Iris pigment epithelial cell (primary cell): ENCODE results near the gene LRRC8D.

ENCODE experiments used
- DNase-seq: peaks from one replicate; pipeline ENCODE4 v3.0.0-alpha.2; 2011; ENCODE audit warnings: low read depth

LRRC8D gene

DNA sequence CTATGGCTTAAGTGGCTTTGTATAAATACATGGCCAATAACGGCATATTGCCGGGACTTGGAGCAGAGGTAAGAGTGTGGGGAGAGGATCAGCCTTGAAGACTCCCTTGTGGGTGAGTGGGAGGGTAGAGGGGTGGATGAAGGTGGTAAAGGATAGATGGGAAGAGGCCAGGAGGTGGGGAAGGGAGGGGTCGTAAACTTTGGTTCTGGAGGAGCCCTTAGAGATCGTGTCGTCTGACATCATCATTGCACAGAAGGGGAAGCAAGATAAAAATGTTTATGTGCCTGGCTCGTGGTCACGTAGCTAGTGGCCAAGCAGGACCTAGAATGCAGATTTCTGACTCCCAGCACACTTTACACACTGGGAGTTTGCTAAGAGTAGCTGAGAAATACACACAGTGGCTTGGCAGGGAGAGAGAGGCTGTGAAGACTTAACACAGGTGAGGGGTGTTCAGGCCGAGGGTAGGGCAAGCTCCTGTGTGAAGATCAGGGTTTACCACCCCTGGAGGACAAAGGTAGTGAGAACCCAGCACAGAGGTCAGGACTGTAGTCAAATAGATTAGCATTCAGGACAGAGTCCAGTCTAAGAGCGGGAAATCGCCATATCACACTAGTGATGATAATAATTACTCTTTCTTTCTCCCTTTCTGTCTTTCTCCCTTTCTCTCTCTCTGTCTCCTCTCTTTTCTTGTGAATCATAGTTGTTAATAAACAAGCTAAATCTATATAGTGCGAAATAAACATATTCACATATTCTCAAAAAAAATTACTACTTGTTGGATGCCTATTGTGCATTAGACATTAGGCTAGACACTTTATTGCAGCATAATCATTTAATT lies 75.5 kb downstream of the LRRC8D start:
- peak; percentile 15 for DNase-seq

DNA sequence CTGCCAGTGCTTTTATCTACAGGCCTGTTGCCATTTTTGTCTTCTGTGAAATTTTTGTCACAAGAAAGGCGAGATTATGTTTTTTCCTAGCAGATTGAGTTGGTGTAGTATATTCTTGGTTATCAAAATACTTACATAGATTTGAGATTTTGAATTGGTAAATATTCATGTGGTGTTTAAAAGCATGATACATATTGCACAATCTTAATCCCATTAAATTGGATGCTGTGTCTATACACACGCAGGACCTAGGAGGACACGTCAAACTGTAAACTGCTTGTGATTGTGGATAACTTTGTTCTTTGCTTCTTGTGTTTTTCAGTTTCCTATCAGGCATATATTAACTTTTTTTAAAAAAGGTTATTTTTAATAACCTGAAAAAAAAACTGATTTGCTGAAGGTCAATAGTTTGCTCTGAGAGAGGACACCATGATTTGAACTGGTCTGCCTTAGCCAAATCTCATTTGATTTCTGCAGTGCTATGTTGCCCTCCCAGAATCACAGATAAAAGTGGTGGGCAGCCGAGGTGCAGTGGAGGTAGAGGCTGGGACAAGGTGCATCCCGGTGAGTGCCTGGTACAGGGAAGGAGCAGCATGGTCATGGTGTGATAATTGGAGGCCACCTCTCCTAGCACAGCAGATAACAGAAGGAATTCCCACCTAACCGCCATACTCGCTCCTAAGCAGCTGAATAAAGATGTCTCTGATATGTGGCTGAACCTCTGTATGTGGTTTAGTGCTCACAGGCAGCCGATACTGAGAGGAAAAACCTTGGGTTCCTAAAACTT lies 76.7 kb downstream of the LRRC8D start:
- DNase-seq, result no peak

DNA sequence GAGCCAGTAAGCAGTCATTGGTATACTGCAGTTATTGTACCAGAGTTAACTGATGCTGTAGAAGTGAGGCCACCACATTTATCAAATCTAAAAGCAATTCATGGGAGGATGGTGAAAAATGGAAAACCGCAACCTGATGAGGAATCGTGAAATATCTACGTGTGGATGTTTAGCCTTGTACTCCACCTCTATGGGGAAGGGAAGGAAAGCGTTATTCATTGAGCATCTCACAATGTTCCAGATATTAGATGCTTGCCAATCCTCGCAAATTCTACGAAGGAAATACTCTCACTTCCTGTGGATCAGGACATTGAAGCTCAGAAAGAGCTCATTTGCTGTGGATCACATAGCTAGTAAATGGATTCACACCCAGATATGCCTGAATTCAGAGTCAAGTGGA lies 77.3 kb downstream of the LRRC8D start:
- no peak for DNase-seq

DNA sequence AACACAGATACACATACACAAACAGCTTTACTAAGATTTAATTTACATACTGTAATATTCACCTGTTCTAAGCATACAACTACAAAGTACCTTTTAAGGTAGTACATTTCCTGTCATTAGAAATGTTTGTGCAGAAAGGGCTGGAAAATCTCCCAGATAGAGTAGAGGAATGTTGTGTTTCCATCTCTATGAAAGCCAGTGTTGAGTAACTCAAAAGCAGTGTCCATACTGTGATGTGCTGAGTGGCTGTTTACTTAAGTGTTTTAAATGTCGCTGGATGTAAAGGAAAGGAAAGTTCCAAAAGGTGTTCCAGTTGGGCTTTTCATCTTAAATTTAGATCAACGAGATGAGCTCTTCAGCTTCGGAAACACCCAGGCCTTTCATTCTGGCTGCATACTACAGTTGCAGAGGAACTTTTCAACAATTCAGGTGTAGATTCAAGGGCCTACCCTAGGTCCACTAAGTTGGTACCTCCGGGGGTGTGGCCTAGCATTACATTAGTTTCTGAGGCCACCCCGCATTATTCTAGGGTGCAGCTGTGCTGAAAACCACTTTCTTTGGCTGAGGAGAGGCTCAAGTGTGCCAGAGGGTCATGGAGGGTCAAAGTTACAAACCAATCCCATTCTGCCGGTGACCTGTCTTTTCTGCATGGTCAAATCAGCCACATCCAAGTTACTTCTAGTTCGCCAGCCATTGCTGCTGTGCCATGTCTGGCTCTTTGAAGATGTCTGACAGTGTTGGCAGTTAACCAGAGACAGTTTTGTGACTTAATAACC lies 78.1 kb downstream of the LRRC8D start:
- no peak for DNase-seq

DNA sequence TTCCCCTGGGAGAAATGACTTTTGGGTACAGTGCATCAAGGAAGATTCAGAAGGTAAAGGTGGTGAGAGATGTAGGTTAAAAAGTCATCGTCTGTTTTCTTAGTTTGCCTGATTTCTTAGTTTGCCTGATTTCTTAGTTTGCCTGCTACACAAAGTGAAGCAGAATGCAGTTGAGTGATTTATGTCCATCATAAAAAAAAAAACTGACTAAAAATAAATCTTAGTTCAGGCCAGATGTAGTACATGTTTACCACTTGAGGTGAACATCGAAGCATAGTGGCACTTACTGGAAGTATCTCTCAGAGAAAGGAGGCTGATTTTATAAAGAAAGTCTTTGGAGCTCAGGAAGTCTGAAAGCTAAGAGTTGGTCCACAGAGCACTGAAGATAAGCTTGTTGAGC lies 79.5 kb downstream of the LRRC8D start:
- no peak for DNase-seq

DNA sequence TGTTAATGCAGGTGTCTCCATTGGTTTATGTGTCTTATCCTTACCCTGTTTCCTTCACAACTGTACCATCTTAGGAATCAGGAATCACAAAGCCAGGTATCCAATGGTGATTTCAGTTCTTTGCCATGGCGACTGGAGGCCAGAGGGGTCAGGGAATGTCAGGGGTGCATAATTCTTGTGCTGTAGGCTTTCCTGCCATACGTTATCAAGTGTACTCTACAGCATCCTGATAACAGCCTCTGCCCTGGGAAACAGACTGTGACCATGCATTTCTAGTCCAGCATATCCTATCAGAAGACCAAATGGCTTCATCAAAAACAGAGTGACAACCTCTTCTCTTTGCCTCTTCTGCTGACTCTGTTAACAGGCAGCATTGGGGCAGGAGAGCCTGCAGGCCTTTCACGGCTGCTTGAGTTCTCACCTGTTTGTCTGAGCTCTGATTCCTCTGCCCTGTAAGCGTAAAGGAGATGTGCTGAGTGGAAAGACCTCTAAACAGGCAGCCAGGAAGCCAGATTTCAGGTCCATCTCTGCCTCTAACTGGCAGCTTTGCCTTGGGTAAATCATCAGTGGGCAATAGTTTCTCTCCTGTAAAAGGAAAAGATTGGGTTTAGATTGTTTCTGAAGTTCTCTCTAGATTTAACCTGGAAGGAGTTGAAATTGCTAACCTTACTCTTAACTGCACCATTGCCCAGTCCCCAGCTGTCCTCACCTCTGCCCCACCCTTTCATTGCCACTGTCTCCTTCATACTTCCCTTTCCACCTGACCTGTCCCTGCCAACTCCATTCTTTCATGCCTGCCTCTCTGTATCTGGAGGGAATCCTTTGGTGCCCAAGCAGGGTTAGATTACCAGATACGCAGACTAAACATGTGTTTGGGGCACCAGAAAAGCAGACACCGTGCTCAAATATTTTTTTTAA lies 80.2 kb downstream of the LRRC8D start:
- no peak for DNase-seq

DNA sequence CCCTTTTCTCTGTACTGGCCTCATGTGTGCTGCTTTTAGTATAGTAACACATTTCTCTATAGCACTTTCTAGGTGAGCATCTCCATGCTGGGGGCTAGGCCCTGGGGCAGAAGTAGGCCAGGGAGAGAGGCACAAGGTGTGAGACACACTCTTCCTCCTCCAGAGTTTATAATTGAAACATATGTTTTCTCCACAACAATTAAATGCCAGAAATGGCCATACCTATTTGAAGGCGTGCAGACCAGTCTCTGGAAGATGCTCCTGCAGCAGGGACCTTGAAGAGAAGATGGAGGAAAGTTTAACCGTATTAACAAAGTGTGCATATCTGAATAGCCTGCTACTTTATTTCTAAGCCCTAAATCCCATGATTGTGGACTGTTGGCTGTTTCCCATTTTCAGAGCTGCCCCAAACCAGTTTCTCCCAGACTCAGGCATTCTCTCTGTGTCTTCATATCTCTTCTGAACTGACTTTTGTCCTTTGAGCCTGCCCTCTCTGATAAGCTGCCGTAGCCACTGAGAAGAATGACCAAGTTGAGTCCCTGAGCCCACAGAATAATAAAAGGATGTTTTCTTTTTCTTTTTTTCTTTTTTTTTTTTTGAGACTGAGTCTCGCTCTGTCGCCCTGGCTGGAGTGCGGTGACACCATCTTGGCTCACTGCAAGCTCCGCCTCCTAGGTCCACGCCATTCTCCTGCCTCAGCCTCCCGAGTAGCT lies 81.3 kb downstream of the LRRC8D start:
- DNase-seq, result no peak

DNA sequence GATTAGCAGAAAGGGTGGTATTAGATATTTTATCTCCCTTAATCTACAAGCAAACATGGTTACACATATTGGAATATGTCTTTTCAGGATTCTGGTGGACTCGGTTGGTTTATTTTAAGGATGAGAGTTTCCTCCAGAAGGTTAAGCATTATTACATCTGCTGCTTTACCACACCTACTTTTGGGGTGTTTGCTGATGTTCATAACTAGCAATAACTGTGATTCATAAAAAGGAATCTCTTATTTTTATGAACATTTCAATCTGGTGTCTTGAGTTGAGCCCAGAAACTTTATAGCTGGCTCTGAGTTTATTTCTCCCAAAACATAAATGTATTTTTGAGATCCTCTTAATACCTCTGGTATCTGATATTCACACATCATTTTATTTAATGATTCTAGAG lies 82.7 kb downstream of the LRRC8D start:
- no peak for DNase-seq

DNA sequence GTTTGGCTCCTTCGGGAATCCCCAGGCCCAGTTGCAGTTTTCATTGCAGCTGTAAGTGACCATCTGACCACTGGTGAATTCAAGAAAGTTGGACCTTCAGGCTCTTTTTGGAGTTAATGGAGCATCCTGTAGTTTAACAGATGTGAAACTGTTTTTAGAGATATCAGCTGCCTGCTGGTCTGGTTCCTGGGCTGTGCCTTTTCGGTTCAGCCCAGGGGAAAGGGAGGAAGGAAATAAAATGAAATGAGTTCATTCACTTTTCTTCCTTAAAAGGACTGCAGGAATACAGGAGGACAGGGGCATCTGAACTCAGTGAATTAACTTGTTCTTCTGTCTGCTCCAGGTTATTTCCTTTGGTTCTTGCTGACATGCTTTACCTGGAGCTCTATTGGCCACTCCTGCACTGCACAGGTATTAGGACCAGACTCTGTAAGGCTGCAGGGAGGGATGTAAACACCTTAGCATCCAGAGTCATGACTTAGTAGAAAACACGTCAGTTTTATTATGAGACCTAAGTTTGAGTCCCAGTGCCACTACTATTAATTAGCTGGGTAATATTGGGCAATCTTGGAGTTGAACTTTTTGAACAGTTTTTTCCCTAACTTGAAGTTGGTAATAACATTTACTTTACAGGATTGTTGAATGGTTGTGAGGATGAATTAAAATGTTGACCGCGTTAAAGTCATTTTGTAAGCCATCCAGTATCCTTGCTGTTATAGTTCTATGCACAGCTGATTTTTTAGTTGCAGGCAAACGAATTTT lies 83.6 kb downstream of the LRRC8D start:
- DNase-seq, result no peak

DNA sequence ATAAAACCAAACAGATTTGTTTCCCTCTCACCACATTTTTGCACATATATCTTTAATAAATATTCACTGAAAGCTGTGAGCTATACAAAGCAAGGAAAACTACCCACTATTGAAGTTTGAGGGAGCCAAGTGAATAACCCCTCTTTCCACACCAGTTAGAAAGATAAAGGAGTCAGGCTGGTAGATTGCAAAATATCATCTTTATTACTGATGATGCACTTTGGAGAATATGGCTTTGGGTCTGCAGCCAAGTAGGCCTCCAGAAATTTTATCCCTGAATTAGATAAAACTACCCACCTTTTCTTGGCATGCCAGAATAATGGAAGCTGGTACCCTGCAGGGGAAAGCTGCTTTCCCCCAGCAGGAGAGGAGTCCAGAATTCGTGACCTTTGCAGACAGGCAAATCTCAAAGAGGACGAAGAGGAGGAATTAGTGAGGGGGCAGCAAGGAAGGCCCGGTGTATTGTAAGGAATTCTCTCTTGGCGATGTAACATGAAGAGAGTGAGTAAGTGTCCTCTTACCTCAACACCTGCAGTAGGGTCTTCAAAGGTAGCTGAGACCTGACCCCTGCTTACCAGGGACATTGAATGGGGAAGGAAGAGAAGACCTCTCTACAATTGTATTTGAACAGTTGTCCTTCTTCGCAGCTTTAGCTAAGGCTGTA lies 84.7 kb downstream of the LRRC8D start:
- DNase-seq, result no peak

DNA sequence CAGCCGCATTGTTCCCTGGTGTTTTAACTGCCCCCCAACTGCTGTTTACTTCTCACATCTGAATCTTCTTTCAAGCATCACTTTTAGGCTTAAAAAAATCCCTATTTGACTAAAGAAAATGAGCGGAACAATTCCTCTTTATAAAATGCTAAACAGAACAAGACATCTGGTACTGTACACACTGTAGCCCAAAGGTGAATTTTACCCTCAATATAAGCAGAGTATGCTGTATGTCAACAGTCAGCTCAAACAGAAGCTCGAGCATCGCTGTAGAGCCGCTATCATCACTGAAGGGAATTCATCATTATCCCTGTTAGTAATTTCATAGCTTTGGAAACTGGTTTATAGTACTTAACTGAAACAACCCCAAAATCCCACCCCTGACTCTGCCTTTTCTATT lies 85.3 kb downstream of the LRRC8D start:
- DNase-seq, result no peak

DNA sequence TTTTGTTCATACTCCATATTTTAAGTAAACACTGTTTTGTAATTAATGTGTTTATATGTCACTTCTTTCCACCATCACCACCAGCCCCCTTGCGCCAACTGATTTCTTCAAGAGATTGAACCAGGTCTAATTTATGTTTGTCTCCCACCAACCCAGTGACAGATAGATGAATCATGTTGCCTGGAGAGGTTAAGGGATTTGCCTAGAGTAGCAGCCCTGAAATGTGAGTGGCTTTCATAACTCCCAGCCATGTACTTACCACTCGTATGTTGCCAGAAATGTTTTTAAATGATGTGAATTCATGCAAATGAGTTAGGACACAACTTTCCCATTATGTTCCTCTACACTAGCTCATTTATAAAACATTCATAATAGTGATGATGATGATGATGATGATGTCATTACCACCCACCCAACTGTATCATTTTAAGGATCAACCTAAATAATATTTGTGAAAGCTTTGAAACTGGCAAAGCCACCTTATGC lies 86.9 kb downstream of the LRRC8D start:
- peak; percentile 97 for DNase-seq

DNA sequence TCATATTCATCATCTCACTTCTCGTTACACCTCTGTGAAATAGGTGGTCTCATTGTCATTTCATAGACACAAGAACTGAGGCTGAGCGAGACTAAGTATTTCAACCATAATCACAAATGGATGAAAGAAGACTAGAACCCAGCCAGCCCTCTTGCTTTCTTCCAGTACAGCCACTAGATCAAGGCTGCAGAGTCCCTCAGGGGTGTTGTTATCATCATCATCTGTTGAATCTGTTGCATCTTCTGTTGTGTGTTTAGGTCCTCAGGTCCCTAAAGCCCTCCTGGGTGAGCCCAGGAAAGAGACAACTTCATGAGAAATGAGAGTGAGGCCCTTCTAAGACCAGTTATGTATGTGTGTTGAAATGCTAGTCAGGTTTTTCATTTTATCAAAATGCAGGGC lies 87.4 kb downstream of the LRRC8D start:
- DNase-seq, result no peak

DNA sequence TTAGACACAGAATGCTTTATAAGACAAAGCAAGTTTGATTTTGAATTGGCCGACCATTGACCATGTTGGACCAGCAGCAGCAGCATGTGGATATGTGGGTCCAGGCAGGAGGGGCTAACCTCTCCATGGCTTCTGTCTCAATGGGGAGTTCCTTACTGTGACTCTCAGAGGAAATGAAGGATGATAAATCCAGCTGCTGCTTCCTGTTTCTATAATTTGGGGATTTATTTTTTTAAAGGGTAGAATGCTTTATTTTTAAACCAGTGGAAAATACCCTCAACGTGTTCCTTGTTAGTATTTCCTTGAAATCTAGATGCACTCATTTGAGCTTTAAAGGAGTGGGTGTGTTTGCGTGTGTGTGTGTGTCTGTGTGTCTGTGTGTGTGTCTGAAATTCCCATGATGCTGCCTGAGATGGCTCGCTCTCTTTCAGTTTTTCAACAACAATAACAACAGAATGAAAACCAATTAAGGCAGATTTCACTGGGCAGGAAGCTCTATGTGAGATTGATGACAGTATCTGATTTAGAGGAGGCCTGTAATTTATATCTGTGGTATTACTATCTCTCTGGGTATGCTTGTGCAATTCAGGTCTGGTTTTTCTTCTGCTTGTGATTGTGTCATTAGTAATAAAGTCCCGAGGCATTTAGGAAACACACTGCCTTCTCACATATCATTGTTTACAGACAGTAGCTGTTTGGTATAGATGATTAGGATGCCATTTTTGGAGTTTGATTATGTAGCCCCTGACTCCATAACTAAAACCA lies 88.0 kb downstream of the LRRC8D start:
- DNase-seq, result peak; percentile 93

DNA sequence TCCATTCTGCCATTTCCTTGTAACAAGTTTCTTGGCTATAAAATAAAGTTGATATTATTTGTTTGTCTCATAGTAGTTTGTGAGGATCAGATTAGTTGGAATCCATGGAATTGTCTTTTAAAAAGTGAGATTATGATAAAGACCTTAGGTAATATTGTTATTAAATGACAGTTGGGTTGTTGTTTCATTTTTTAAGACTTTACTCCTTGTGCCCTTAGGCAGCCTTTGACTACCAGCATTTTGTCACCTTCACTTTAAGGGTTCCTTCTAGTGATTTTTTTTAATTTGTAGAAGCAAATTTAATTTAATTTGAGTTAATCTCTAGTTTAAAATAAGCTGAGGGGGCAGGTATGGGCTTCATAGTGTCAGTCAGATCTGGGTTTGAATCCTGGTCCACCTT lies 89.4 kb downstream of the LRRC8D start:
- no peak for DNase-seq

DNA sequence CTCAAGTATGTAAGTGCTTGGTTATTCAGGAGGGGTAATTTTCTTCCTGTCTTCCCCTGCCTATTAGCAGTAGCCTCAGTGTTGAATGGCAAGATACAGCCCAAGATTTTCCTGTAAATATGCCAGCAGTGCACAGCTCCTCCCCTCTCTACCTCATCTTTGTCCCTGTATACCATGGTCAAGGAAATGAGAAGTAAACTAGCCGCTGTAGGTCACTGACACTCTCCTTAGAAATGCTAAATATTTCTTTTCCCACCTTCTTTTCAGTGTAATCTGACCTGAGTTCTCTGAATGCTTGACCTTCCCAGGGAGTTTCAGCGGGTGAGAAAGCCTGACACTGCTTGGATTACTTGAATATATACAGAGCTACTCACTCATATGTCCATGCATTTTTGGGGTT lies 89.9 kb downstream of the LRRC8D start:
- peak; percentile 90 for DNase-seq

DNA sequence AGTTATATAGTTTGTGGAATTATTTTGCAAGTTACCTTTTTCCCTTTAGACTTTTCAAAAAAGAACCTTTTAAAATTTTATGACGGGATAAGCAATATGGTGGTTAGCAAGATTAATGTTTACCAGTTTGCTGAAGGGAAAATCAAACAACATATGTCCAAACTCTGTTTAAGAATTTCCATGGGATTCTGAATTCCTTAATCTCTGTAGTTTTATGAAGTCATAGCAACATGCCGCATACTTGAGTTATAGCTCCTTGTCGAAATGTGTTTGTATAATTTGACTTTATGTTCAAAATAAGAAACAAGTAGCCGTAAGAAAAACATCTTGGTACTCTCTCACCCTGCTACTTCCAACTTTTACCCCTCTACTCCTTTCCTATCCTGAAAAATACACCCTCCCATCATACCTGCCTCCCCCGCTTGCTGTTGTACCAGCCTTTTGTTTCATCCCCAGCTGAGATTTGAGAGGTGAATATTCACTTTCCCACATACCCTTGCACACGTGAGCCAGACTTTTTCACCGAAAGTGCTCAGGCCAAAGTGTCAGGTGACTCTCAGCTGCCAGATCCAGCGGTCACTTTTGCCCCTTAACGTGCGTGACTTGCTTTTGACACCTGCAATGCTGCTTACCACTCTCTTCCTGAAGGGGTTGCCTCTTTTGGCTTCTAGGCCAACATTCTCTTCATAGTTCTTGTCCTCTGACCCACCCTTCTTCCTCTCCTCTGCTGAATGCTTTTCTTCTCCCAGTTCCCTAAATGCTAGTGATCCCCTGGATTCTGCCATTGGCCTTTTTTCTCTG lies 90.6 kb downstream of the LRRC8D start:
- DNase-seq, result peak; percentile 46

DNA sequence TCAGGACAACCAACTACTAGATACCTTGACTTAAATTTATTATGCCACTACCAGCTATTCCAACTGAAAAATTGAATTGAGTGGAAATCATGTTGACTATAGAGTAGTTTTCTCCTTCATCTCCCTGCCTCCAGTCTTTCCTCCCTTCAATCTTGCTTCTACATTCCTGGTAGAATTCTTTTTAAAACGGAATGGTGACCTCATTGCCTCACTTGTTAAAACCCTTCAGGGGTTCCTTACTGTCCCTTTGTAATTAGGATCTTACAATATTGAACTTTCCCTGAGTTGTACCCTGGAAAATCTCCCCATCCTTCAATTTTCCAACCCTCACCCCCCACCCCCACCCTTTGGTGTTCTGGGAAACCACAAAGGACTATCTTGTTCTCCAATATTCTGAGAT lies 91.2 kb downstream of the LRRC8D start:
- peak; percentile 14 for DNase-seq
